Measurements from ENCODE around the gene ENOX1.
"Not testable (repeated sequence)": the region's sequence is repeated elsewhere in the genome, so short reads cannot be mapped to it uniquely, and the experiment has no call there.

Gene ENOX1

GRCh38 chr13:43180036-43180660 is 606.6 kb downstream of the ENOX1 start:
- DNase-seq: no peak

GRCh38 chr13:43171489-43171888 is 615.3 kb downstream of the ENOX1 start:
- DNase-seq: no peak

GRCh38 chr13:43170506-43170905 is 616.3 kb downstream of the ENOX1 start:
- DNase-seq: no peak

GRCh38 chr13:43168434-43168833 is 618.3 kb downstream of the ENOX1 start:
- DNase-seq: not testable (repeated sequence)

GRCh38 chr13:43167731-43168130 is 619.0 kb downstream of the ENOX1 start:
- DNase-seq: no peak

- no peak for DNase-seq
These were observed 619.9 kb downstream of the ENOX1 start for GRCh38 chr13:43166644-43167457.

Data from NCI-H1105 (cell line).